Fibroblast of lung (primary cell): Measurements from ENCODE around the gene MRAS. TPM values are rescaled to one million over a fixed set of nuclear protein-coding genes. Genes with fewer than 3 reads are reported as not detected.

ENCODE experiments used
- DNase-seq, 2 donors: peaks; one replicate each; pipeline versions ENCODE4 v3.0.0 to v3.0.0-alpha.2; 2010; ENCODE audit warnings: low read depth in 2 of 2
- H2AFZ ChIP-seq: 2 replicates; pipeline ENCODE4 v1.5.1; 2012; ENCODE audit warnings: low read length, control low read depth, inconsistent platforms
- H3K27ac ChIP-seq: 2 replicates; pipeline ENCODE4 v1.5.1; 2011; ENCODE audit warnings: low read length, control low read depth; ENCODE audit not compliant: insufficient read depth
- H3K27me3 ChIP-seq: 2 replicates; pipeline ENCODE4 v1.5.1; 2011; ENCODE audit warnings: mild to moderate bottlenecking, low read length; ENCODE audit not compliant: control insufficient read depth, insufficient read depth
- H3K36me3 ChIP-seq: 2 replicates; pipeline ENCODE4 v1.5.1; 2011; ENCODE audit warnings: low read length; ENCODE audit not compliant: control insufficient read depth, insufficient read depth
- H3K4me1 ChIP-seq: 2 replicates; pipeline ENCODE4 v1.5.1; 2011; ENCODE audit warnings: low read length; ENCODE audit not compliant: control insufficient read depth, insufficient read depth; ENCODE audit errors: extremely low read depth
- H3K4me2 ChIP-seq: 2 replicates; pipeline ENCODE4 v1.5.1; 2011; ENCODE audit warnings: low read length, control low read depth; ENCODE audit not compliant: insufficient read depth; ENCODE audit errors: extremely low read depth
- H3K4me3 ChIP-seq, 4 experiments: fragments of 200-600 bp in 1 of 4; sonication (generic) in 1 of 4; replicated peaks in 1 of 4; 2 replicates each; pipeline ENCODE4 v1.5.1; 2011 to 2016; ENCODE audit warnings: low read length in 4 of 4, low read depth in 3 of 4, mild to moderate bottlenecking in 3 of 4, control low read depth in 2 of 4, inconsistent platforms in 1 of 4, mixed read lengths in 1 of 4; ENCODE audit not compliant: insufficient read depth in 1 of 4; ENCODE audit errors: control extremely low read depth in 1 of 4
- H3K79me2 ChIP-seq: 2 replicates; pipeline ENCODE4 v1.5.1; 2012; ENCODE audit warnings: mild to moderate bottlenecking, low read length, inconsistent platforms; ENCODE audit not compliant: control insufficient read depth, insufficient read depth
- H3K9ac ChIP-seq: 2 replicates; pipeline ENCODE4 v1.5.1; 2011; ENCODE audit warnings: mild to moderate bottlenecking, low read length, control low read depth; ENCODE audit not compliant: insufficient read depth
- H3K9me3 ChIP-seq: 2 replicates; pipeline ENCODE4 v1.5.1; 2012; ENCODE audit warnings: low read depth, low read length; ENCODE audit not compliant: control insufficient read depth, insufficient read depth
- H4K20me1 ChIP-seq: 2 replicates; pipeline ENCODE4 v1.5.1; 2011; ENCODE audit warnings: low read length; ENCODE audit not compliant: control insufficient read depth, insufficient read depth; ENCODE audit errors: extremely low read depth
- CTCF ChIP-seq, 2 donors: IDR thresholded peaks in 1 of 2; conservative IDR thresholded peaks in 1 of 2; 1 replicate in 1 of 2; 2 replicates in 1 of 2; pipeline ENCODE4 v1.5.1; 2011 to 2012; ENCODE audit warnings: low read length in 2 of 2, control low read depth in 1 of 2, inconsistent platforms in 1 of 2, low read depth in 1 of 2, mild to moderate bottlenecking in 1 of 2
- EZH2 ChIP-seq: IDR thresholded peaks from 2 replicates; pipeline ENCODE4 v1.5.1; 2012; ENCODE audit warnings: low read length, control low read depth, mild to moderate bottlenecking; ENCODE audit errors: missing control alignments
- polyA plus RNA-seq, 2 donors: library from polyadenylated mRNA; depleted of rRNA in 1 of 2; stranded (reverse) in 1 of 2; unstranded in 1 of 2; fragments of >200 nt; gene quantifications; 2 replicates each; pipeline ENCODE4 v1.2.1, GENCODE V29; 2011 to 2012; ENCODE audit warnings: missing spikeins in 1 of 2
- total RNA-seq: library from RNA; depleted of rRNA; stranded (reverse); fragments of >200 nt; gene quantifications from 2 replicates; pipeline ENCODE4 v1.2.1, GENCODE V29; 2014

Gene MRAS
- total and polyA plus RNA-seq, 2 donors (not counting 1 experiment from before 2014, with no cell fraction given), result 35.3 to 73.0 TPM

GRCh38 chr3:138373736-138374094 is 25.3 kb downstream of the MRAS start:
- TF ChIP-seq EZH2 (no peak), CTCF (conservative IDR thresholded peaks at IDR 0.05 in 1 of 2, IDR thresholded peaks at IDR 0.05 in 1 of 2; ENCODE audit: low read depth in 1 of 2, low read length in 2 of 2) (no peak)
- H3K4me2 ChIP-seq, result no peak overlapping the region
- no peak overlapping the region for H3K4me3 ChIP-seq
- no peak overlapping the region for H2AFZ ChIP-seq
- no peaks in the 10 kb centered on the region for H3K79me2 ChIP-seq
- no peaks in the 10 kb centered on the region for H3K9me3 ChIP-seq
- no peaks in the 10 kb centered on the region for H3K4me1 ChIP-seq
- no peaks in the 10 kb centered on the region for H3K27me3 ChIP-seq
- no peaks in the 10 kb centered on the region for H4K20me1 ChIP-seq
- no peak overlapping the region for H3K27ac ChIP-seq
- H3K9ac ChIP-seq, result no peak overlapping the region
- no peak for DNase-seq
- H3K36me3 ChIP-seq, result no peaks in the 10 kb centered on the region

- no peaks in the 10 kb centered on the region for H3K36me3 ChIP-seq
- H3K27ac ChIP-seq, result no peak overlapping the region
- TF ChIP-seq CTCF (conservative IDR thresholded peaks at IDR 0.05 in 1 of 2, IDR thresholded peaks at IDR 0.05 in 1 of 2; ENCODE audit: low read depth in 1 of 2, low read length in 2 of 2) (no peak), EZH2 (no peak)
- DNase-seq, result no peak
- no peak overlapping the region for H3K4me2 ChIP-seq
- no peak overlapping the region for H3K9ac ChIP-seq
- H3K27me3 ChIP-seq, result no peaks in the 10 kb centered on the region
- H3K9me3 ChIP-seq, result no peaks in the 10 kb centered on the region
- H4K20me1 ChIP-seq, result no peaks in the 10 kb centered on the region
- no peaks in the 10 kb centered on the region for H3K4me1 ChIP-seq
- no peaks in the 10 kb centered on the region for H3K79me2 ChIP-seq
- H3K4me3 ChIP-seq, result no peak overlapping the region
- H2AFZ ChIP-seq, result no peak overlapping the region
Observed at GRCh38 chr3:138374573-138375134, 26.3 kb downstream of the MRAS start.

- Histone ChIP-seq H3K4me3 (no peak overlapping the region), H4K20me1 (no peaks in the 10 kb centered on the region), H3K36me3 (no peaks in the 10 kb centered on the region), H3K79me2 (no peaks in the 10 kb centered on the region), H3K4me1 (no peaks in the 10 kb centered on the region), H2AFZ (no peak overlapping the region), H3K4me2 (no peak overlapping the region), H3K9me3 (no peaks in the 10 kb centered on the region), H3K27me3 (no peaks in the 10 kb centered on the region), H3K9ac (no peak overlapping the region), H3K27ac (no peak overlapping the region)
- no peak for DNase-seq
- TF ChIP-seq EZH2, result no peak
- no peak for TF ChIP-seq CTCF (conservative IDR thresholded peaks at IDR 0.05 in 1 of 2, IDR thresholded peaks at IDR 0.05 in 1 of 2; ENCODE audit: low read depth in 1 of 2, low read length in 2 of 2)
Observed at GRCh38 chr3:138375447-138375846, 27.1 kb downstream of the MRAS start.
